Upper lobe of right lung (tissue), 1 donor: ENCODE measurements around the gene TPD52L1. TPM values are rescaled to one million over a fixed set of nuclear protein-coding genes. Genes with fewer than 3 reads are reported as not detected.
"Not testable (repeated sequence)": the region's sequence is repeated elsewhere in the genome, so short reads cannot be mapped to it uniquely, and the experiment has no call there.

Experiments used
- ATAC-seq: fragments of 200-7000 bp; cut with Tn5 transposase; one replicate; pipeline ENCODE4 v1.9.1; 2020; ENCODE audit warnings: mild to moderate bottlenecking, moderate library complexity
- DNase-seq: peaks from one replicate; pipeline ENCODE4 v3.0.0-alpha.2; 2020
- H3K27ac ChIP-seq: fragments of 200-600 bp; one replicate; pipeline ENCODE4 v1.8.0; 2022
- H3K27me3 ChIP-seq: fragments of 200-600 bp; one replicate; pipeline ENCODE4 v1.8.0; 2022; ENCODE audit warnings: mild to moderate bottlenecking
- H3K36me3 ChIP-seq: fragments of 200-600 bp; one replicate; pipeline ENCODE4 v1.8.0; 2022
- H3K4me1 ChIP-seq: fragments of 200-600 bp; one replicate; pipeline ENCODE4 v1.8.0; 2022
- H3K4me3 ChIP-seq: fragments of 200-600 bp; one replicate; pipeline ENCODE4 v1.8.0; 2022; ENCODE audit warnings: mild to moderate bottlenecking
- H3K9me3 ChIP-seq: fragments of 200-600 bp; one replicate; pipeline ENCODE4 v1.8.0; 2022
- CTCF ChIP-seq: fragments of 200-600 bp; IDR thresholded peaks from one replicate; pipeline ENCODE4 v1.8.0; 2022; ENCODE audit warnings: antibody characterized with exemption
- intact Hi-C: fragments of 100-400 bp; cut with DNase I; formaldehyde crosslinking; loops from one replicate; pipeline ENCODE4 v1.11.0; 2022
- total RNA-seq: library from RNA; stranded (reverse); fragmentation: NEBNext Ultra II Directional; extraction: Animal tissue kit (Norgen Biotek cat#: 25700); gene quantifications from one replicate; pipeline ENCODE4 v1.2.1, GENCODE V29; 2021
- donor health status: DM: no; HTN: yes; CAD: no; lungs with severe emphysema.

The TPD52L1 gene
- total RNA-seq, 1 donor from 2014 or later: 24.5 TPM

GRCh38 chr6:125124049-125124669 lies 29.4 kb upstream of the TPD52L1 start:
- no peaks in the 10 kb centered on the region for H3K4me1 ChIP-seq
- no peaks in the 10 kb centered on the region for H3K27me3 ChIP-seq
- DNase-seq: no peak
- H3K27ac ChIP-seq: no peak overlapping the region
- intact Hi-C loops: no loop called here
- no peak overlapping the region for H3K4me3 ChIP-seq
- ATAC-seq: no peak
- H3K9me3 ChIP-seq: no peaks in the 10 kb centered on the region
- no peak for TF ChIP-seq CTCF
- H3K36me3 ChIP-seq: no peaks in the 10 kb centered on the region

- ATAC-seq, H3K36me3 ChIP-seq, H3K4me1 ChIP-seq, intact Hi-C loops, DNase-seq, H3K4me3 ChIP-seq, H3K27me3 ChIP-seq, H3K27ac ChIP-seq, H3K9me3 ChIP-seq: not testable (repeated sequence)
Observed at GRCh38 chr6:125125856-125126255, 27.7 kb upstream of the TPD52L1 start.

GRCh38 chr6:125129354-125129753 lies 24.2 kb upstream of the TPD52L1 start:
- no peak for DNase-seq
- TF ChIP-seq CTCF: no peak
- Histone ChIP-seq H3K27me3 (no peaks in the 10 kb centered on the region), H3K4me1 (no peaks in the 10 kb centered on the region), H3K27ac (no peak overlapping the region), H3K4me3 (no peak overlapping the region), H3K36me3 (no peaks in the 10 kb centered on the region), H3K9me3 (no peaks in the 10 kb centered on the region)
- intact Hi-C loops: no loop called here
- no peak for ATAC-seq

- intact Hi-C loops: no loop called here
- H3K27ac ChIP-seq: no peak overlapping the region
- ATAC-seq: no peak
- no peak for TF ChIP-seq CTCF
- H3K4me1 ChIP-seq: no peaks in the 10 kb centered on the region
- H3K9me3 ChIP-seq: no peaks in the 10 kb centered on the region
- no peak overlapping the region for H3K4me3 ChIP-seq
- no peak for DNase-seq
- H3K36me3 ChIP-seq: no peaks in the 10 kb centered on the region
- H3K27me3 ChIP-seq: no peaks in the 10 kb centered on the region
Observed at GRCh38 chr6:125132058-125132457, 21.5 kb upstream of the TPD52L1 start.

- Histone ChIP-seq H3K36me3 (no peaks in the 10 kb centered on the region), H3K27ac (no peak overlapping the region), H3K9me3 (no peaks in the 10 kb centered on the region), H3K4me1 (no peaks in the 10 kb centered on the region), H3K4me3 (no peak overlapping the region), H3K27me3 (no peaks in the 10 kb centered on the region)
- no peak for TF ChIP-seq CTCF
- no peak for DNase-seq
- intact Hi-C loops: no loop called here
- ATAC-seq: no peak
Observed at GRCh38 chr6:125136378-125136777, 17.2 kb upstream of the TPD52L1 start.

- Histone ChIP-seq H3K4me3 (no peak overlapping the region), H3K4me1 (no peaks in the 10 kb centered on the region), H3K27me3 (no peaks in the 10 kb centered on the region), H3K27ac (no peak overlapping the region), H3K36me3 (no peaks in the 10 kb centered on the region), H3K9me3 (no peaks in the 10 kb centered on the region)
- ATAC-seq (no peak), DNase-seq (no peak)
- intact Hi-C loops: no loop called here
- no peak for TF ChIP-seq CTCF
Observed at GRCh38 chr6:125138083-125138482, 15.5 kb upstream of the TPD52L1 start.
